ENCODE measurements around the gene PLEKHN1.

DNA sequence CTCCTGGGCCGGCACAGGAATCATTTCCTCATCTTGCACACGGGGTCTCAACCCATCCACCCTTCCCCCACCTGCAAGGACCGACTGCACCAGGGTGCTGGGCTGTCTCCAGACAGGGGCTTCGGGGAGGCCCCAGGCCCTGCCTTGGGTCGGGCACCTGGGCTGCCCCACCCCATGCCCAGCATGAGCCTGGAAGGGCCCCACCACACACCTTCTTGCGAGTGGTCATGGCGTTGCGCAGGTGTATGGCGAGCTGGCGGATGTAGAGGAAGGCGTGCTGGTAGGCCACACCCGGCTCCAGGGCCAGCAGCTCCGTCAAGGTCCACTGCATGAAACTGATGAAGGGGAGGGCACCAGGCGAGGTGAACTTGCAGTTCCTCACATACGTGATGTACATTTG lies 14.1 kb upstream of the PLEKHN1 start:
- no peak for TF ChIP-seq POLR2A (IDR thresholded peaks at IDR 0.05; ENCODE audit: low read depth, low read length)
- TF ChIP-seq POLR2AphosphoS5 (IDR thresholded peaks at IDR 0.05; ENCODE audit: low read depth, low read length), result no peak
- TF ChIP-seq SPI1 (IDR thresholded peaks at IDR 0.05; ENCODE audit: low read depth, low read length), result no peak
- no peak for TF ChIP-seq TAF1 (IDR thresholded peaks at IDR 0.05; ENCODE audit: low read depth, low read length)
- no peak for TF ChIP-seq PAX5 (IDR thresholded peaks at IDR 0.05; ENCODE audit: insufficient read depth, low read length, severe bottlenecking)
- TF ChIP-seq POU2F2 (IDR thresholded peaks at IDR 0.05; ENCODE audit: low read depth, low read length), result no peak
